NCI-H510A (cell line): ENCODE results near the gene CLPTM1L.
"Not testable (repeated sequence)": the region's sequence is repeated elsewhere in the genome, so short reads cannot be mapped to it uniquely, and the experiment has no call there.

Experiments used
- DNase-seq: peaks from one replicate; lab custom pipeline; 2025; lab: John Stamatoyannopoulos, UW

The CLPTM1L gene

DNA sequence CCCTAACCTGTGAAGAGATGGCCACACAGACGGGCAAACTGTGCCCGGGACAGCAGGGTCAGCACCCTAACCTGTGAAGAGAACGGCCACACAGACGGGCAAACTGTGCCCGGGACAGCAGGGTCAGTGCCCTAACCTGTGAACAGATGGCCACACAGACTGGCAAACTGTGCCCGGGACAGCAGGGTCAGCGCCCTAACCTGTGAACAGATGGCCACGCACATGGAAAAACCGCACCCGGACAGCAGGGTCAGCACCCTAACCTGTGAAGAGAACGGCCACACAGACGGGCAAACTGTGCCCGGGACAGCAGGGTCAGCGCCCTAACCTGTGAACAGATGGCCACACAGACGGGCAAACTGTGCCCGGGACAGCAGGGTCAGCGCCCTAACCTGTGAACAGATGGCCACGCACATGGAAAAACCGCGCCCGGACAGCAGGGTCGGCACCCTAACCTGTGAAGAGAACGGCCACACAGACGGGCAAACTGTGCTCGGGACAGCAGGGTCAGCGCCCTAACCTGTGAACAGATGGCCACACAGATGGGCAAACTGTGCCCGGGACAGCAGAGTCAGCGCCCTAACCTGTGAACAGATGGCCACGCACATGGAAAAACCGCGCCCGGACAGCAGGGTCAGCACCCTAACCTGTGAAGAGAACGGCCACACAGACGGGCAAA is 5.6 kb downstream of the CLPTM1L start:
- DNase-seq, result not testable (repeated sequence)

DNA sequence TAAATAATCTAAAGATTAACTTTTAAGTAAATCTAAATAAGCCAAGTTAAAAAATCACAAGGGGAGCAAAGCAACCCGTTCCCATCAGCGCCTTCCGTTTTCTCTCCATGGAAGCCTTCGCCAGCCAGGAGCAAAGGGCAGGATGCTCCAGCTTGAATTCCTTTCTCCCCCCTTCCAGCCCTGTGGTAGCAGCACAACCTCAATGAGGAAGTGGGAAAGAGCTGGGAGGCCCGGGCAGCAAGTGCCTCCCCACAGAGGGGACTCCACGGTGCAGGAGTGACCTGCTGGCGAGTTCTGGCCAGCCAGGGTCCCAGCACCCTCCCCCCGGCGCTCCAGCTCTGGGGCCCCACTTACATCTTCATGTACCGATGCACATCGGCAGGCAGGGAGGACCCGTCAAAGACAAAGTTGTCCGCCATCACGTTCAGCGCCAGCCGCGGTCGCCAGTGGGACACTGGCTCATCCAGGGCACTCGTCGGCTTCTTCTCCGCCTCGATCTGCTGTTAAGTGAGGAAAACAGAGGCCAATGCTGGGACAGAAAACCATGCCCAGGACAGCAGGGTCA is 6.3 kb downstream of the CLPTM1L start:
- DNase-seq, result no peak

DNA sequence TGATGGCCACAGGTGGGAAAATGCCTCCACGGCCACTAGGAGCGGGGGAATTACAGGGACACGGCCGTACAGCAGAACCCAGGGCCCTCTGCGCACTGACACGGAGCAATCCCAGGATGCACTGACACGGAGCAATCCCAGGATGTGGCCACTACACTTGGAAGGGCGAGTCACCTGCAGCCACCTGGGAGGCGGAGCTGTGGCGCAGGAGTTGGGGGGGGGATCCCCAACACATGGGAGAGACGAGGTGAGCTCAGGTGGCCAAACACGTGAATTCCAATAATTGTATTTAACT is 6.8 kb downstream of the CLPTM1L start:
- DNase-seq, result no peak

DNA sequence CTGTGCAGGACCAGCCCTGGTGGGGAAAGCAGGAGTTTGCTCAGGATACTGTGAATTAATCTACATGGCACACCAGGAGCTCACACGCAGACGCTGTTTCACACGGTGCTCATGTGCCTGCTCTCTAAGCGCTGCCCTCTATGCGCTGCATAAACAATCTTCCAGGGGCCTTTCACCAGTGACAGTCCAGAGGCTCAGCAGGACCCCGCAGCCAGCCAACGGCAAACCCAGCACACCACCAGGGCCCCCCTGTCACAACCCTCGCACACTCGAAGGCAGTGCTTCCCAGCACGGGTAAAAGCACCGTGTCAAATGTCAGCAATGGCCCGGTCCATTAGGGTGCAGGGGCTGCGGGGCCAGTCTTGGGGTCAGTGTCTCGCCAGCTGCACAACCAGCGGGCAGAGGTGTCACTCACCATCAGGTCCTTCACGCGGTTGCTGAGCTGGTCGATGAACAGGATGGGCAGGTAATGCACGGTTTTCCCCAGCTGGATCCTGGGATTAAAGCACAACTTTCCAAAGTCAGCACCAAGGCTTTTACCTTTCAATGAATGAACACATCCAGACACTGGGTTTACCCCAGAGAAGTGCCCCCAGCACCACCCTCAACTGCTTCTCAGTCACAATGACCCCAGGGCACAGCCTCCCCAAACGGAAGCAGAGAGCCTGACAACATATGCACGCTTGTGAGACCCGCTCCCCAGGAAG is 7.3 kb downstream of the CLPTM1L start:
- no peak for DNase-seq

DNA sequence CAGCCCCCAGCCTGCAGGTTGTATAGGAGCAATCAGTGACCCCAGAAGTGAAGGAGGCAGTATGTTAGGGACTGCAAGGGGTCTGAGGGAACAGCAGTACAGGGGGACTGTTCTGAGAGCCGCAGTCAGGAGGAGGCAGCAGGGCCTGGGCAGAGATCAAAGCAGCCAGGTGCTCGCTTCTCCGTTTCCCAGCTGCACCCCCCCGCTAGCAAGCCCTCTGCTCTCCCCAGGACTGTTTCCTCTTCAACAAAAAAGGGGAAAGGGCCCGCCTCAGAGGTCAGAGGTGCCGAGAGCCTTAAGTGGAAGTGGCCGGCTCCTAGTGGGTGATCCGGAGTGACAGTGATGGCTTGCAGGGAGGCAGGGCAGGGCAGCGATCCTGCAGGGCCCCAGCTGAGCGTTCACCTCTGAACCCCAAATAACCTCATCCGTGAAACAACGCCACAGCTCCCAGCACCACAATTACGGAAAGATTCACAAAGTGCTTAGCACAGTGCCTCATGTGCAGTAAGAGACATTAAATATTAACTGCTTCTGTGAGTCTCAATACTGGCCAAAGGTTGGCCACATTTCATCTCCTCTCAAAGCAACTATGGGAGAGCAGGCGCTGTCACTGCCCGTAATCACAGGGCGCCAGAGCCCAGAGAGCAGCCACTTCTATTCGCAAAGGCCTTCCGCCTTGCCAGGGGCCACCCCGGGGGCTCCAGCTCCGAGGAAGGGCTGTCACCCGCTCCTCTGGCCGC is 8.0 kb downstream of the CLPTM1L start:
- no peak for DNase-seq

DNA sequence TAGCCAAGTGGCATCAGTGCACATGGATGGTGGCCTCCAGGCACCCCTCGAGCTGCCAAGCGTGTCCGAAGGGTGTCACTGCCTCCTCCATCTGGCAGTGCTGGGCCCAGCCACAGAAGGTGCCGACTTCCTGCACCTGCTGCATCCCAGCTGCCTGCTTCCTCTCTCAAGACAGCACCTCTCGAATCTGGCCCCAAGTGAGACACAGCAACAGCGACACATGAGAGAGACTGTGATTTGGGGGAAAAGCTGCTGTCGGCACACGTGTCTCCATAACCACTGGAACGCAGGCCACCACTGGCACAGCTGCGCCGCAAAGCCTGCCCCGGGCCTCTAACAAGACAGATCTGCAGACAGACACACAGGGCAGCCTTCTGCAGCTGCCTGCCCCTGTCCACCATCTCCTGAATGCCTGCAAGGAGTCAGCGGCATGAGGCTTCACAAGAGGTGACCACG is 8.8 kb downstream of the CLPTM1L start:
- no peak for DNase-seq

DNA sequence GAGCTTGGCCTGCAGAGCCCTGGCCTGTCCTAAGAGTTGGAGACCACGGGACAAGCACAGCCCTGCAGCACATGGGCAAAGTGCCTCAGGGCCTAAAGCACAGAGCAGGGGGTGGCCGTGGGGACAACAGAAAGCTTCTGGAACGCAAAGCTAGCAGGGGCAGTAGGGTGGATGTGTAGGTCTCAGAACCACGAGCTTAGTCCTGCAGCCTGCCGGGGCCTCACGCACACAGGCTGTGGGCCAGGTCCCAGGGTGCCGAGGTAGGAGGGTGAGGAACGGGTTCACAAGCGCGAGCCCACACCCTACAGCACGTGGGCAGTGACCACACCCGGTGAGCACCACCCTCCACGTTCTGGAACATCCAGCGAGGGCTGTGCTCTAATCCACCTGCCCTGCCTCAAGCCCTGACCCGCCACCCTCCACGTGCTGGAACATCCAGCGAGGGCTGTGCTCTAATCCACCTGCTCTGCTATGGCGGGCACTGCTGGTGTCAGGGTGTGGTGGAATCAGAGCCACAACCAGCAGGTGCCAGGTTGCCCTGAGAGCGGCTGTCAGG is 9.3 kb downstream of the CLPTM1L start:
- no peak for DNase-seq

DNA sequence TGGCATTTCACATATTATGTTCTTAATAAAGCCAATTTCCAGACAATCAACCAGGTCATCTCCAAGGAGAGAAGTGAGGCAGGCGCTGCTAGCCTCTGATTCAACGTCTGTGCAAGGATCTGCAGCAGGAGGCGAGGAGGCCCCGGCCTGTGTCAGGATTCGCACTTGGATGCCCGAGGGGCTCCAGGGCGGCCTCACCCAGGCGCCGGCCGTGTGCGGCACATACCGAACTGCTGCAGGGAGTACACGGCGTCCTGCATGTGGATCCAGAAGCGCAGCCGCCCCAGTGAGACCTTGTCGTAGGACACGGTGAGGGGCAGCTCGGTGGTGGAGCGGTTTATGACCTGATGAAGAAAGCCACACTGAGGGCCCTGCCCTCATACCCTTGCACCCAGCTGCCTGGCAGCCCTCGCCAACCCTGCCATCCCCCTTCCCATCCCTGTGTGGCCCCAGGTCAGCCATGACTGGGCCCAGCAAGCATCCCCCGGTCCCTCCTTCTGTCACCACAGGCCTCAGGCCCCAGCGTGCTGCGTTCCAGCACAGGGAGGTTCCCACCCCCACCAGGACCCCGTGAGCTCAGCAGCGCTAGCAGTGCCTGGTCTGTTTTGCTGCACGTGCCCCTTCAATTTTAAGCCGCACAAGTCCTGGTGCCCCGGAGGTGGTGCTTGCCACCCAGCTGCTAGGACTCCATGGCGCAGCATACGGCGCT is 9.9 kb downstream of the CLPTM1L start:
- no peak for DNase-seq

DNA sequence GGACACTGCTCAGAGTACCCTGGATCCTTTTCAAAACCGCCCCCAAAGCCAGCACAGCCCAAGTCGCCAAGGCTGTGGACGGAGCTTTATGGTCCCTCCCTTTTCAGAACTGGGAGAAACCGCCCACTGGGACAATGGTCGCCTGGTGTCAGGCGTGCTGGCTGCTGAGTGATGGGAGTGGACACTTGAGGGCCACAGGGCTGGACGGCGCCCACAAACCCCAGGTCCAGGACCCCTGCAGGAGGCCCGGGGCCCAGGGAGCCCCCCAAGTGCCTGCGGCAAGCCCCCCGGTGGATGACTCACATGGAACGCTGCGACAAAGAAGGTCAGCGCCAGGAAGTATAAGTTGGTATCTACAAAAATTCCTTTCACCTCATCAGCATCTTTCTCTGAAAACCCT is 10.9 kb downstream of the CLPTM1L start:
- DNase-seq, result no peak

DNA sequence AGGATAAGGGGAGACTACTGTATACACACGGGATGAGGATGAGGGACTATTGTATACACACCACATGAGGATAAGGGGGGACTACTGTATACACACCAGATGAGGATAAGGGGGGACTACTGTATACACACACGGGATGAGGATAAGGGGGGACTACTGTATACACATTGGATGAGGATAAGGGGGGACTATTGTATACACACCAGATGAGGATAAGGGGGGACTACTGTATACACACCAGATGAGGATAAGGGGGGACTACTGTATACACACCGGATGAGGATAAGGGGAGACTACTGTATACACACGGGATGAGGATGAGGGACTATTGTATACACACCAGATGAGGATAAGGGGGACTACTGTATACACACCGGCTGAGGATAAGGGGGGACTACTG is 11.6 kb downstream of the CLPTM1L start:
- not testable (repeated sequence) for DNase-seq

DNA sequence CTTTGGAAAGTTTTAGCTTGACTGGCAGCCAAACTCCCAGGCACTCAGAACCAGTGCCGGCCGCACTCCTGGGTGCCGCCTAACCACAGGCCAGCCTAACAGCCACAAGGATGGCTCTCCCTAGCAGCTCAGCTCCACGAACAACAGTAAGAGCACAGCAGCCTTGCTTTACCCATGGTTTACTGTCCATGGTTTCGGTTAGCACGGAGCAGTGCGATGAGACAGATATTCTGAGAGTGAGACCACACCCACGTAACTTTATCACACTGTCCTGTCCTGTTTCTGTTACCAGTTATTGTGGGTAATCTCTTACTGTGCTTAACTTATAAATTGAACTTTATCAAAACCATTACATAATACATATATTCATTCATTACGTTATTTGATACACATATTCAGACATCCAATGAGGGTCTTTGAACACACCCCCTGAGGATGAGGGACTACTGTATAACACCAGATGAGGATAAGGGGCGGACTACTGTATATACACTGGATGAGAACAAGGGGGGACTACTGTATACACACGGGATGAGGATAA is 12.4 kb downstream of the CLPTM1L start:
- no peak for DNase-seq

DNA sequence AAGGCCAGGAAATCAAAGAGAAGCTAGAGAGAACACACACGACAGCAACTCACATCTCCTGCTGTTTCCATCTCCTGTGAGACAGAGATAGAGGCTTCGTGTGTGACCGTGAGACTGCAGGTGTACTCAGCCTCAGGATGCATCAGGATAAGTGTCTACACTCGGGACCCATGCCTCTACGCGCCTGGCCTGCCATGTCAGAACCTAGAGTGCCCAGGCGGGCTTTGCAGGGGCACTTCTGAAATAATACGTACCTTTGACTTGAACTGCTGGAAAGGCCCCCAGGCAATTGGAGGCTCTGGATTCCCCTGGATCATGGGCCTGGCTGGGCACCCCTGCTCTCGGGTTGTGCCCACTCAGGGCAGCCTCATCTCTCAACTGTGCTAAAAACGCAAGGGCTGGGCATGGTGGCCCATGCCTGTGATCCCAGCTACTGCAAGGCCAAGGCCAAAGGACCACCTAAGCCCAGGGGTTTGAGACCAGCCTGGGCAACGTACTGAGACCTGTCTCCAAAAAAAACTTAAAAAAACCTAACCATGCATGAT is 13.0 kb downstream of the CLPTM1L start:
- no peak for DNase-seq

DNA sequence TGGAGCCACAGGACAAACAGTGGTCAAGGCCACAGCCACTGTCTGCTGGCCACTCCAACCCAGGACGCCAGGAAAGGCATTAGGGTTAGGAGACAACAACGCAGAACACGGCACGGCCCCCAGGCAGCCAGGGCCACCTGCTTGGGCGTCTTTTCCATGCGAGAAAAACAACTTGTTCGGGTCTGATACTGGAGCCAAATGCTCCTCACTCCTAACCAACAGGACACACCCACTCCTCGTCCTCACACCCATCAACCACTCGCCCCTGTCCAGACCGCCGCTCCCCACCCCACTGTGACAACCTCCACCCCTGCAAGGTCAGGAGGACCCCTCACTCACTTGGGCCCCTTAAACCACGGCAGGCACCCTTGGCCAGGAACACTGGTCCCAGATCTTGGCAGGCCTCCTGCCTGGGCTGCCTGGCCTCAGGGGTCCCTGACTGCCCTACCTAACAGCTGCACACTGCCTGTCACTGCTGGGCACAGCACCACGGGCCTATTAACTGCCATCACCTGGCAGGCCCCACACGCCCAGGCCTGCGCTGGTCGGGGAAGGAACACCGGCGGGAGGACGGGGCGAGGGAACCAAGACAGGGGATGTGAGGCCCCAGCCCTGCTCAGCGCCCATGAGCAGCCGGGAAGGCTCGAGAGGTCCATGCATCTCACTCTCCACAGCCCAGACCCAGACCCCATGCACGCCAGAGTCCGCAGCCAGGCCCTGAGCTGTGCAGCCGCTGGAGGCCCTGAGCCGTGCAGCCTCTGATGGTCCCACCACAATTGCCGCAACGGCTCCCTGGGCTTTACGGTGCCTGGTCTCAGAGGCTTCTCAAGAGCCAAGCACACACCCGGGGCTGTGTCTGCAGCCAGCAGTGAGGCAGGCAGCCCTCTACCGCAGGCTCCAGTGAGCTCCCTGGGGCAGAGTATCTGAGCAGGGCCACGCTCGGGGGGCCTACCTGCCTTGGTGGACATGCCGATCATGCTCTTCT is 13.8 kb downstream of the CLPTM1L start:
- DNase-seq, result no peak

DNA sequence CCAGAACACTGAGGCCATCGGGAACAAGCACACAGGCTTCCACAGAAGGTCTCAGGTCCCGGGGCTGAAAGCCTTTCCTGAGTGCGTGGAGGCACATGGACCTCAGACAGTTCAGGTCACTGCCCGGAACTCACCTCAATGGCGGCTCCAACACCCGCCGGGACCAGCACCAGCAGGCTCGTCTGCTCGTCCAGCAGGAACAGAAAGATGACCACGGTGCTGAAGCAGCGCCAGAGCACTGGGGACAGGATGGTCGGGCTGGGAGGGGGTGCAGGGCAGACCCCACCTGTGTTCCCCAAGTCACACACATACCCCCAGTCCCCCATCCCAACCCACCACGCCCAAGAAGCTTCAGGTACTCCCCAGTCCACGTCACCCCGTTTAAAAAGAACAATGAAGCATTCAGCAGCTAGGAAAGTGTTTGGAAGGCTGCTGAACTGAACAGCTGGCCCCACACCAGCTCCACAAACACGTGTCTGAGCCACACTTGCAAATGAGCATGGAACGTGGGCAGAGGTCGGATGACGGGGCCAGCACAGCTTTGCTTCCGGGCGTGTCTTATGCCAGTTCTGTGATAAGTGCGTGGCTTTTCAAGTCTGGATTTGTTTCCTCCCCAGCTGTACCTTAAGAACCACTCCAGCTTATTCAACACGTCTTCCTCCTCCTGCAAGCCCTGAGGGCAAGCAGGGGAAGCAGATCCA is 14.6 kb downstream of the CLPTM1L start:
- DNase-seq, result no peak

DNA sequence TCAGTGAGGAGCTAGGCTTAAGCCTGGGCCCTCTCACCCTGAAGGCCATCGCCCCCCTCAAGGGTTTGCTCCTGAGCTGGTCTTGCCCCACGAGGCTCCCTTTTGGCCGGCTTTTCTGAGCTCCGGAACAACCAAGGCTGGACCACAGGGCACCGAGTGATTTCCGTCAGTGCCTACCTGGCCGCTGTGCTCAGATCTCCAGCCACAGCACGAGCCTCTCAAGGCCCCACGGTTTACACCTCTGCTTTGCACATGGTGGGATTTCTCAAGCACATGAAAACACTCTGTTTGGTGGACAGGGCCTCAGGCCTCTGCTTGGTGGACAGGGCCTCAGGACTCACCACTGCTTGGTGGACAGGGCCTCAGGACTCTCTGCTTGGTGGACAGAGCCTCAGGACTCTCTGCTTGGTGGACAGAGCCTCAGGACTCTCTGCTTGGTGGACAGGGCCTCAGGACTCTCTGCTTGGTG is 15.8 kb downstream of the CLPTM1L start:
- no peak for DNase-seq

DNA sequence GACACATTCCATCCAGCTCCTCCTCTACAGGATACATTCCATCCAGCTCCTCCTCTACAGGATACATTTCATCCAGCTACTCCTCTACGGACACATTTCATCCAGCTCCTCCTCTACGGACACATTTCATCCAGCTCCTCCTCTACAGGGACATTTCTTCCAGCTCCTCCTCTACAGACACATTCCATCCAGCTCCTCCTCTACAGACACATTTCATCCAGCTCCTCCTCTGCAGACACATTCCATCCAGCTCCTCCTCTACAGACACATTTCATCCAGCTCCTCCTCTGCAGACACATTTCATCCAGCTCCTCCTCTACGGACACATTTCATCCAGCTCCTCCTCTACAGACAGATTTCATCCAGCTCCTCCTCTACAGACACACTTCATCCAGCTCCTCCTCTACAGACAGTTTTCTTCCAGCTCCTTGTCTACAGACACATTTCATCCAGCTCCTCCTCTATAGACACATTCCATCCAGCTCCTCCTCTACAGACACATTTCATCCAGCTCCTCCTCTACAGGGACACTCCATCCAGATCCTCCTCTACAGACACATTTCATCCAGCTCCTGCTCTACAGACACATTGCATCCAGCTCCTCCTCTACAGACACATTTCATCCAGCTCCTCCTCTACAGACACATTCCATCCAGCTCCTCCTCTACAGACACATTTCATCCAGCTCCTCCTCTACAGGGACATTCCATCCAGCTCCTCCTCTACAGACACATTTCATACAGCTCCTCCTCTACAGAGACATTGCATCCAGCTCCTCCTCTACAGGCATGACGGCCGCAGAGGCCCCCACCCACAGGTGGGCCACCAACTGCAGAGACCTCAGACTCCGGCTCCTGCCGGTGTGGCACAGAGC is 16.4 kb downstream of the CLPTM1L start:
- DNase-seq, result not testable (repeated sequence)

DNA sequence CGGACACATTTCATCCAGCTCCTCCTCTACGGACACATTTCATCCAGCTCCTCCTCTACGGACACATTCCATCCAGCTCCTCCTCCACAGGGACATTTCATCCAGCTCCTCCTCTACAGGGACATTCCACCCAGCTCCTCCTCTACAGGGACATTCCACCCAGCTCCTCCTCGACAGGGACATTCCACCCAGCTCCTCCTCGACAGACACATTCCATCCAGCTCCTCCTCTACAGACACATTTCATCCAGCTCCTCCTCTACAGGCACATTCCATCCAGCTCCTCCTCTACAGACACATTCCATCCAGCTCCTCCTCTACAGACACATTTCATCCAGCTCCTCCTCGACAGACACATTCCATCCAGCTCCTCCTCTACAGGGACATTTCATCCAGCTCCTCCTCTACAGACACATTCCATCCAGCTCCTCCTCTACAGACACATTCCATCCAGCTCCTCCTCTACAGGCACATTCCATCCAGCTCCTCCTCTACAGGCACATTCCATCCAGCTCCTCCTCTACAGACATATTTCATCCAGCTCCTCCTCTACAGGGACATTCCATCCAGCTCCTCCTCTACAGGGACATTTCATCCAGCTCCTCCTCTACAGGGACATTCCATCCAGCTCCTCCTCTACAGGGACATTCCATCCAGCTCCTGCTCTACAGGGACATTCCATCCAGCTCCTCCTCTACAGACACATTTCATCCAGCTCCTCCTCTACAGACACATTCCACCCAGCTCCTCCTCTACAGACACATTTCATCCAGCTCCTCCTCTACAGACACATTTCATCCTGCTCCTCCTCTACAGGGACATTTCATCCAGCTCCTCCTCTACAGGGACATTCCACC is 17.8 kb downstream of the CLPTM1L start:
- not testable (repeated sequence) for DNase-seq
